SK-N-SH treated with all-trans-retinoic acid at 6 μM for 48 hours (cell line): ENCODE measurements around the gene CABS1.

Experiments
- ATAC-seq: fragments of 200-7000 bp; cut with Tn5 transposase; 3 replicates; pipeline ENCODE4 v1.9.1; 2020; ENCODE audit warnings: mild to moderate bottlenecking, moderate library complexity
- BACH2 ChIP-seq: fragments of 250-450 bp; sonication (Bioruptor Pico); IDR thresholded peaks from 2 replicates; pipeline ENCODE4 v1.9.0; 2021; ENCODE audit warnings: mild to moderate bottlenecking, borderline replicate concordance
- CREB5 ChIP-seq: fragments of 250-450 bp; sonication (Bioruptor Pico); IDR thresholded peaks from 2 replicates; pipeline ENCODE4 v1.5.1; 2020; ENCODE audit warnings: low read depth, mild to moderate bottlenecking, moderate library complexity
- ESRRG ChIP-seq: fragments of 250-450 bp; sonication (Bioruptor Pico); IDR thresholded peaks from 2 replicates; pipeline ENCODE4 v1.6.1; 2021; ENCODE audit warnings: mild to moderate bottlenecking
- GLIS3 ChIP-seq: fragments of 250-450 bp; sonication (Bioruptor Pico); IDR thresholded peaks from 2 replicates; pipeline ENCODE4 v1.5.0; 2020; ENCODE audit warnings: mild to moderate bottlenecking, moderate library complexity
- ISL1 ChIP-seq: fragments of 250-450 bp; sonication (Bioruptor Pico); IDR thresholded peaks from 2 replicates; pipeline ENCODE4 v2.1.2; 2022; ENCODE audit warnings: mild to moderate bottlenecking, moderate library complexity
- PATZ1 ChIP-seq: fragments of 250-450 bp; sonication (Bioruptor Pico); IDR thresholded peaks from 2 replicates; pipeline ENCODE4 v1.8.0; 2020; ENCODE audit warnings: mild to moderate bottlenecking, moderate library complexity, borderline replicate concordance
- POU6F1 ChIP-seq: fragments of 250-450 bp; sonication (Bioruptor Pico); IDR thresholded peaks from 2 replicates; pipeline ENCODE4 v1.8.0; 2021; ENCODE audit warnings: low read depth, mild to moderate bottlenecking, moderate library complexity, borderline replicate concordance
- PPARA ChIP-seq: fragments of 250-450 bp; sonication (Bioruptor Pico); IDR thresholded peaks from 2 replicates; pipeline ENCODE4 v1.5.0; 2020; ENCODE audit warnings: mild to moderate bottlenecking, borderline replicate concordance
- SNAI2 ChIP-seq: fragments of 250-450 bp; sonication (Bioruptor Pico); IDR thresholded peaks from 2 replicates; pipeline ENCODE4 v1.5.0; 2020; ENCODE audit warnings: mild to moderate bottlenecking, moderate library complexity
- TCF4 ChIP-seq: fragments of 250-450 bp; sonication (Bioruptor Pico); IDR thresholded peaks from 2 replicates; pipeline ENCODE4 v1.8.0; 2021; ENCODE audit warnings: mild to moderate bottlenecking, moderate library complexity, borderline replicate concordance
- TOX ChIP-seq: fragments of 250-450 bp; sonication (Bioruptor Pico); IDR thresholded peaks from 2 replicates; pipeline ENCODE4 v1.8.0; 2021; ENCODE audit warnings: mild to moderate bottlenecking, moderate library complexity, borderline replicate concordance
- ZC3H10 ChIP-seq: fragments of 250-450 bp; sonication (Bioruptor Pico); IDR thresholded peaks from 2 replicates; pipeline ENCODE4 v1.5.1; 2021; ENCODE audit warnings: mild to moderate bottlenecking, moderate library complexity
- ZFP3 ChIP-seq: fragments of 250-450 bp; sonication (Bioruptor Pico); IDR thresholded peaks from 2 replicates; pipeline ENCODE4 v1.5.0; 2020; ENCODE audit warnings: mild to moderate bottlenecking, moderate library complexity
- ZNF70 ChIP-seq: fragments of 450-650 bp; formaldehyde crosslinking; IDR thresholded peaks from 2 replicates; pipeline ENCODE4 v1.5.0; 2020; ENCODE audit warnings: mild to moderate bottlenecking, moderate library complexity
- ZNF8 ChIP-seq: fragments of 450-650 bp; formaldehyde crosslinking; IDR thresholded peaks from 2 replicates; pipeline ENCODE4 v1.5.0; 2020; ENCODE audit warnings: mild to moderate bottlenecking, moderate library complexity

The CABS1 gene

GRCh38 chr4:70382691-70383181, 48.0 kb downstream of the CABS1 start, which contains the start of gene SMR3B:
TSS of gene SMR3B (plus strand) at chr4:70383131. CDS start at chr4:70384511, 1,380 bp downstream.
- ATAC-seq = no peak
- TF ChIP-seq TCF4 (CRISPR knock-in tag) = no peak
- no peak for TF ChIP-seq ZNF8 (CRISPR knock-in tag)
- TF ChIP-seq SNAI2 (CRISPR knock-in tag) = no peak
- TF ChIP-seq ISL1 (CRISPR knock-in tag) = no peak
- no peak for TF ChIP-seq PPARA (CRISPR knock-in tag)
- no peak for TF ChIP-seq BACH2
- no peak for TF ChIP-seq PATZ1 (CRISPR knock-in tag)
- no peak for TF ChIP-seq POU6F1 (CRISPR knock-in tag)
- no peak for TF ChIP-seq ZNF70 (CRISPR knock-in tag)
- no peak for TF ChIP-seq ZC3H10 (CRISPR knock-in tag)
- TF ChIP-seq CREB5 = no peak
- TF ChIP-seq ESRRG (CRISPR knock-in tag) = no peak
- TF ChIP-seq GLIS3 (CRISPR knock-in tag) = no peak
- no peak for TF ChIP-seq ZFP3 (CRISPR knock-in tag)
- no peak for TF ChIP-seq TOX (CRISPR knock-in tag)
- TF ChIP-seq, all 23 proteins: peak for 0
